Measurements from ENCODE around the gene HCCS. TPM values are rescaled to one million over a fixed set of nuclear protein-coding genes. Genes with fewer than 3 reads are reported as not detected.

HCCS gene
- total and polyA plus RNA-seq, 8 donors: 1.3 to 22.9 (median 14.3) TPM

DNA sequence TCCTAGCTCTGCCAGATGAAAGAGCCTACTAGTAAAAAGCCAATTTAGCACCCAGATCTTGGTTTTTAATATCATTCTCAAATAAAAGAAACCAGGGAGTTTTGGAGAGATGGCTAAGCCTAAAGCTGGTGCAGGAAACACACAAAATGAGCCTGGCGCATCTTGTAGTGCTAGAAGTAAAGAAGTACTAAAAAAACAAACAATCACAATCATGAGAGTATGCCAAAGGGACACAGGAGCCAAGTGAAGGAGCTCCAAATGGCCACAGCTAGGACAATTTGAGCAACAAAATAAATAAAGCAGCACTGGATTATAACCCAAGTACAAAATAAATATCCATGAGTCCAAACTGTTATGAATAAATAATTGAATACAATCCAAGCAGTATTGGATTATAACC is 37.8 kb upstream of the HCCS start:
- no peak for TF ChIP-seq EP300 (IDR thresholded peaks at IDR 0.05)
- TF ChIP-seq POLR2AphosphoS5 (IDR thresholded peaks at IDR 0.05): no peak
- TF ChIP-seq, protein P1, sequence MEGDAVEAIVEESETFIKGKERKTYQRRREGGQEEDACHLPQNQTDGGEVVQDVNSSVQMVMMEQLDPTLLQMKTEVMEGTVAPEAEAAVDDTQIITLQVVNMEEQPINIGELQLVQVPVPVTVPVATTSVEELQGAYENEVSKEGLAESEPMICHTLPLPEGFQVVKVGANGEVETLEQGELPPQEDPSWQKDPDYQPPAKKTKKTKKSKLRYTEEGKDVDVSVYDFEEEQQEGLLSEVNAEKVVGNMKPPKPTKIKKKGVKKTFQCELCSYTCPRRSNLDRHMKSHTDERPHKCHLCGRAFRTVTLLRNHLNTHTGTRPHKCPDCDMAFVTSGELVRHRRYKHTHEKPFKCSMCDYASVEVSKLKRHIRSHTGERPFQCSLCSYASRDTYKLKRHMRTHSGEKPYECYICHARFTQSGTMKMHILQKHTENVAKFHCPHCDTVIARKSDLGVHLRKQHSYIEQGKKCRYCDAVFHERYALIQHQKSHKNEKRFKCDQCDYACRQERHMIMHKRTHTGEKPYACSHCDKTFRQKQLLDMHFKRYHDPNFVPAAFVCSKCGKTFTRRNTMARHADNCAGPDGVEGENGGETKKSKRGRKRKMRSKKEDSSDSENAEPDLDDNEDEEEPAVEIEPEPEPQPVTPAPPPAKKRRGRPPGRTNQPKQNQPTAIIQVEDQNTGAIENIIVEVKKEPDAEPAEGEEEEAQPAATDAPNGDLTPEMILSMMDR (IDR thresholded peaks at IDR 0.05): no peak
- no peak for TF ChIP-seq POLR2A (IDR thresholded peaks at IDR 0.05)
- intact Hi-C loops (cut with DNase I; ENCODE audit: low total_unique reads): no loop called here
- WGBS, 5 donors: 65 to 91% (median 84%) methylated on average over 1 of the region's 1 CpG
- Histone ChIP-seq H3K4me1 (no peaks in the 10 kb centered on the region), H3K4me3 (no peak overlapping the region), H3K27me3 (no peaks in the 10 kb centered on the region), H3K9me3 (no peaks in the 10 kb centered on the region), H3K27ac (no peak overlapping the region), H3K36me3 (no peaks in the 10 kb centered on the region)
- DNase-seq: no peak

DNA sequence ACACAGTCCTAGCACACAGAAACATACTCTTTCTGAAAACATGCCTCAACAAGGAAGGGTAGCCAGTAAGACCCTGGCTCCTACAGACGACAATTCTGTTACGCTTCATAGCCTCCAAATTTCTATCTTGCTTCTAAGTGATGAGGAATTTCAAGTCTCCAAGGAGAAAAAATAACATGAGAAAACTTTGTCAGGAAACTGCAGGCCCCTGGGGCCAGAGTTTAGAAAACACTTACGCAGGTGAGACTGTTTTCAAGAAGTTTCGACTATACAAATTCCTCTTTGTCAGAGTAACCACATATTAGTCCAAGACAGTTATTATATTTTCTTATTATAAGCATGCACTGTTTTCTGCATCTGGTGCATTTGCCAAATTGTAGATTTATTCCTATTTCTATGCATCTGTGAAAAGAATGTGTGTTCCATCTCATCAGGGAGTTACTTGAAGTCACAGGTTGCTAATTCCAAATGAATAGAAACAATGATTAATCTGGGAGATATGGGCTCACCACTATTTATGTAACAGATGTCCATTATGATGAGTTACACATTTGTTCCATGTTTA is 30.3 kb upstream of the HCCS start:
- TF ChIP-seq POLR2AphosphoS5 (IDR thresholded peaks at IDR 0.05) (no peak), EP300 (IDR thresholded peaks at IDR 0.05) (no peak), POLR2A (IDR thresholded peaks at IDR 0.05) (no peak)
- TF ChIP-seq, protein P1 (IDR thresholded peaks at IDR 0.05): no peak
- Histone ChIP-seq H3K27me3 (no peaks in the 10 kb centered on the region), H3K9me3 (no peaks in the 10 kb centered on the region), H3K36me3 (no peaks in the 10 kb centered on the region), H3K4me3 (no peak overlapping the region), H3K4me1 (no peaks in the 10 kb centered on the region), H3K27ac (no peak overlapping the region)
- 84 to 94% (median 89%) methylated on average over 4 of the region's 4 CpGs for WGBS, 5 donors
- intact Hi-C loops (cut with DNase I; ENCODE audit: low total_unique reads): no loop called here
- DNase-seq: peak in 1 of 2 donors; percentile 17

GRCh38 chrX:11081511-11081910 is 29.6 kb upstream of the HCCS start:
- TF ChIP-seq, protein P1 (IDR thresholded peaks at IDR 0.05): no peak
- TF ChIP-seq POLR2A (IDR thresholded peaks at IDR 0.05) (no peak), POLR2AphosphoS5 (IDR thresholded peaks at IDR 0.05) (no peak), EP300 (IDR thresholded peaks at IDR 0.05) (no peak)
- Histone ChIP-seq H3K4me3 (no peak overlapping the region), H3K36me3 (no peaks in the 10 kb centered on the region), H3K9me3 (no peaks in the 10 kb centered on the region), H3K27ac (no peak overlapping the region), H3K27me3 (no peaks in the 10 kb centered on the region), H3K4me1 (no peaks in the 10 kb centered on the region)
- DNase-seq: peak in 1 of 2 donors; percentile 36
- 39 to 78% (median 55%) methylated on average over 2 of the region's 2 CpGs for WGBS, 5 donors
- intact Hi-C loops (cut with DNase I; ENCODE audit: low total_unique reads): no loop called here

- Histone ChIP-seq H3K27me3 (no peaks in the 10 kb centered on the region), H3K4me1 (no peaks in the 10 kb centered on the region), H3K36me3 (no peaks in the 10 kb centered on the region), H3K4me3 (no peak overlapping the region), H3K27ac (no peak overlapping the region), H3K9me3 (peaks cover 0 to 18% (median 8%) of the 10 kb centered on the region in 4 donors)
- WGBS, 5 donors: 57 to 81% (median 75%) methylated on average over 1 of the region's 1 CpG
- intact Hi-C loops (cut with DNase I; ENCODE audit: low total_unique reads): no loop called here
- TF ChIP-seq, protein P1 (IDR thresholded peaks at IDR 0.05): no peak
- TF ChIP-seq POLR2AphosphoS5 (IDR thresholded peaks at IDR 0.05) (no peak), POLR2A (IDR thresholded peaks at IDR 0.05) (no peak), EP300 (IDR thresholded peaks at IDR 0.05) (no peak)
- DNase-seq: no peak
Measured at GRCh38 chrX:11085305-11085704, 25.8 kb upstream of the HCCS start.

All from stomach (tissue), 9 donors.